GM23338 (cell line): ENCODE data around the gene CDK14.

Experiments used
- EZH2 ChIP-seq: fragments of 200-600 bp; sonication (generic); IDR thresholded peaks from one replicate; pipeline ENCODE4 v1.8.0; 2017; ENCODE audit warnings: antibody characterized with exemption, mild to moderate bottlenecking, low read depth; ENCODE audit not compliant: unreplicated experiment
- EZH2phosphoT487 ChIP-seq: fragments of 200-600 bp; sonication (generic); IDR thresholded peaks from one replicate; pipeline ENCODE4 v1.8.1; 2018; ENCODE audit warnings: antibody characterized with exemption; ENCODE audit not compliant: unreplicated experiment
- POLR2AphosphoS5 ChIP-seq: IDR thresholded peaks from 2 replicates; pipeline ENCODE4 v1.6.1; 2016; ENCODE audit warnings: antibody characterized with exemption, low read depth
- TF ChIP-seq, protein P1 (sequence below), 2 experiments: fragments of 200-600 bp in 1 of 2; sonication (generic) in 1 of 2; conservative IDR thresholded peaks; 2 replicates each; pipeline versions ENCODE4 v1.5.1 to v1.6.1; 2016 to 2017; ENCODE audit warnings: antibody characterized with exemption in 2 of 2, low read depth in 2 of 2, mild to moderate bottlenecking in 2 of 2, moderate library complexity in 1 of 2
- TF ChIP-seq, protein P2 (sequence below): IDR thresholded peaks from one replicate; pipeline ENCODE4 v1.6.1; 2018; ENCODE audit warnings: antibody characterized with exemption; ENCODE audit not compliant: unreplicated experiment

- TF ChIP-seq POLR2AphosphoS5 (no peak), EZH2phosphoT487 (no peak), EZH2 (no peak)
- TF ChIP-seq, protein P1, sequence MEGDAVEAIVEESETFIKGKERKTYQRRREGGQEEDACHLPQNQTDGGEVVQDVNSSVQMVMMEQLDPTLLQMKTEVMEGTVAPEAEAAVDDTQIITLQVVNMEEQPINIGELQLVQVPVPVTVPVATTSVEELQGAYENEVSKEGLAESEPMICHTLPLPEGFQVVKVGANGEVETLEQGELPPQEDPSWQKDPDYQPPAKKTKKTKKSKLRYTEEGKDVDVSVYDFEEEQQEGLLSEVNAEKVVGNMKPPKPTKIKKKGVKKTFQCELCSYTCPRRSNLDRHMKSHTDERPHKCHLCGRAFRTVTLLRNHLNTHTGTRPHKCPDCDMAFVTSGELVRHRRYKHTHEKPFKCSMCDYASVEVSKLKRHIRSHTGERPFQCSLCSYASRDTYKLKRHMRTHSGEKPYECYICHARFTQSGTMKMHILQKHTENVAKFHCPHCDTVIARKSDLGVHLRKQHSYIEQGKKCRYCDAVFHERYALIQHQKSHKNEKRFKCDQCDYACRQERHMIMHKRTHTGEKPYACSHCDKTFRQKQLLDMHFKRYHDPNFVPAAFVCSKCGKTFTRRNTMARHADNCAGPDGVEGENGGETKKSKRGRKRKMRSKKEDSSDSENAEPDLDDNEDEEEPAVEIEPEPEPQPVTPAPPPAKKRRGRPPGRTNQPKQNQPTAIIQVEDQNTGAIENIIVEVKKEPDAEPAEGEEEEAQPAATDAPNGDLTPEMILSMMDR (conservative IDR thresholded peaks at IDR 0.05; ENCODE audit: low read depth in 2 of 2): no peak
- TF ChIP-seq, protein P2, sequence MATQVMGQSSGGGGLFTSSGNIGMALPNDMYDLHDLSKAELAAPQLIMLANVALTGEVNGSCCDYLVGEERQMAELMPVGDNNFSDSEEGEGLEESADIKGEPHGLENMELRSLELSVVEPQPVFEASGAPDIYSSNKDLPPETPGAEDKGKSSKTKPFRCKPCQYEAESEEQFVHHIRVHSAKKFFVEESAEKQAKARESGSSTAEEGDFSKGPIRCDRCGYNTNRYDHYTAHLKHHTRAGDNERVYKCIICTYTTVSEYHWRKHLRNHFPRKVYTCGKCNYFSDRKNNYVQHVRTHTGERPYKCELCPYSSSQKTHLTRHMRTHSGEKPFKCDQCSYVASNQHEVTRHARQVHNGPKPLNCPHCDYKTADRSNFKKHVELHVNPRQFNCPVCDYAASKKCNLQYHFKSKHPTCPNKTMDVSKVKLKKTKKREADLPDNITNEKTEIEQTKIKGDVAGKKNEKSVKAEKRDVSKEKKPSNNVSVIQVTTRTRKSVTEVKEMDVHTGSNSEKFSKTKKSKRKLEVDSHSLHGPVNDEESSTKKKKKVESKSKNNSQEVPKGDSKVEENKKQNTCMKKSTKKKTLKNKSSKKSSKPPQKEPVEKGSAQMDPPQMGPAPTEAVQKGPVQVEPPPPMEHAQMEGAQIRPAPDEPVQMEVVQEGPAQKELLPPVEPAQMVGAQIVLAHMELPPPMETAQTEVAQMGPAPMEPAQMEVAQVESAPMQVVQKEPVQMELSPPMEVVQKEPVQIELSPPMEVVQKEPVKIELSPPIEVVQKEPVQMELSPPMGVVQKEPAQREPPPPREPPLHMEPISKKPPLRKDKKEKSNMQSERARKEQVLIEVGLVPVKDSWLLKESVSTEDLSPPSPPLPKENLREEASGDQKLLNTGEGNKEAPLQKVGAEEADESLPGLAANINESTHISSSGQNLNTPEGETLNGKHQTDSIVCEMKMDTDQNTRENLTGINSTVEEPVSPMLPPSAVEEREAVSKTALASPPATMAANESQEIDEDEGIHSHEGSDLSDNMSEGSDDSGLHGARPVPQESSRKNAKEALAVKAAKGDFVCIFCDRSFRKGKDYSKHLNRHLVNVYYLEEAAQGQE: no peak
These were observed 96.8 kb downstream of the CDK14 start for GRCh38 chr7:90692947-90693346.
